GM10266 (cell line): ENCODE measurements around the gene FIGLA.

ENCODE experiments used
- DNase-seq: peaks from one replicate; pipeline ENCODE4 v3.0.0; 2012; ENCODE audit errors: extremely low spot score
- CTCF ChIP-seq: IDR thresholded peaks from 2 replicates; pipeline ENCODE4 v1.5.1; 2012; ENCODE audit warnings: mild to moderate bottlenecking, low read depth; ENCODE audit not compliant: control insufficient read depth, insufficient read depth; ENCODE audit errors: missing control alignments

The FIGLA gene

GRCh38 chr2:70779911-70780545, 10.4 kb downstream of the FIGLA start:
- no peak for TF ChIP-seq CTCF
- no peak for DNase-seq

- no peak for DNase-seq
- no peak for TF ChIP-seq CTCF
These were observed 11.0 kb downstream of the FIGLA start for GRCh38 chr2:70779491-70779890.

GRCh38 chr2:70778676-70779075, 11.8 kb downstream of the FIGLA start:
- DNase-seq: no peak
- TF ChIP-seq CTCF: no peak

GRCh38 chr2:70777450-70777849, 13.0 kb downstream of the FIGLA start:
- TF ChIP-seq CTCF: no peak
- no peak for DNase-seq

DNA sequence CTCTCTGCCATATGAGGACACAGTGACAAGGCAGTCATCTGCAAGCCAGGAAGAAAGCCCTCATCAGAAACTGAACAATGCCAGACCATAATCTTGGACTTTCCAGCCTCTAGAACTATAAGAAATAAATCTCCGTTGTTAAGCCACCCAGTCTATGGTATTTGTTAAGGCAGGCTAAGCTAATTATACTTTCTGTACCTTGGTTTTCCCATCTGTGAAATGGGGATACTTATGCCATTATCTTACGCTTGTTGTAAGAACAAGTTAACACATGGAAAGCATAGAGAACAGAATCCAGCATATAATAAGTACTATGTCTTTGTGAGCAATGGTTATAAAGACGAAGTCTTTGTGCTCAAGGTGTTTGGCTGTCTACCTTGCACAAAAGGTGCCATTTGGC, 14.2 kb downstream of the FIGLA start:
- TF ChIP-seq CTCF: no peak

DNA sequence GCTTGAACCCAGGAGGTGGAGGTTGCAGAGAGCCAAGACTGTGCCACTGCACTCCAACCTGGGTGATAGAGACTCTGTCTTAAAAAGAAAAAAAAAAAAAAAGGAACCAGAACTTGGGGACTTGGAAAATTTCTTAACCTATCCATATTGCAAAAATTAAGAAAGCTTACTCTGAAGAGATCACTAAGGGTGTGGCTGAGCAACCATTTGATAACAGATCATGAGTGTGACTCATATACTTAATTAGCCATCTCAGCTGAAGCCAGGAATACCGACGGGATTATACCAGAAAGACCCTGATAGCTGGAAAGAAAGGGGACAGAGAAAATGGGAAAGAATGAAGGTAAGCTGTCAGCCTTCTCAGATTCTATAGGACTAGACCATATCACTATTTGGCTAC, 15.3 kb downstream of the FIGLA start:
- DNase-seq: no peak

More for the DNA sequence above, 14.2 kb downstream of the FIGLA start:
- no peak for DNase-seq

More for the DNA sequence above, 15.3 kb downstream of the FIGLA start:
- no peak for TF ChIP-seq CTCF
